ENCODE data around the gene PPP1R12C. TPM values are rescaled to one million over a fixed set of nuclear protein-coding genes. Genes with fewer than 3 reads are reported as not detected.
A peak's percentile ranks its signal among the peaks of the same experiment; 100 is the strongest.

The PPP1R12C gene
- total and polyA plus RNA-seq, 10 of the 15 experiments (the other 5 are each of a cell fraction or from before 2014, with no cell fraction given): 1.4 to 84.7 (median 20.5) TPM

- TF ChIP-seq PAX8 (IDR thresholded peaks at IDR 0.05) (no peak), SMC3 (IDR thresholded peaks at IDR 0.05; ENCODE audit: borderline replicate concordance, low read length) (no peak), KLF5 (IDR thresholded peaks at IDR 0.05; ENCODE audit: partially characterized antibody) (no peak), TCF3 (IDR thresholded peaks at IDR 0.05; ENCODE audit: borderline replicate concordance, insufficient read depth, low read depth, low read length) (no peak), DPF2 (IDR thresholded peaks at IDR 0.05) (no peak), HDAC2 (IDR thresholded peaks at IDR 0.05) (no peak), RELA (IDR thresholded peaks at IDR 0.05; ENCODE audit: borderline replicate concordance, partially characterized antibody) (no peak), POLR2AphosphoS2 (IDR thresholded peaks at IDR 0.05; ENCODE audit: low read depth, low read length) (no peak), CBX3 (IDR thresholded peaks at IDR 0.05; ENCODE audit: borderline replicate concordance, low read depth) (no peak), SP1 (IDR thresholded peaks at IDR 0.05; ENCODE audit: low read depth, low read length) (no peak), SREBF1 (IDR thresholded peaks at IDR 0.05; ENCODE audit: low read length) (peak; percentile 67; the same call in 1 of the 2 replicates), ELK1 (IDR thresholded peaks at IDR 0.05; ENCODE audit: low read depth, low read length) (peak; percentile 26; the same call in 1 of the 2 replicates), SKIL (IDR thresholded peaks at IDR 0.05; ENCODE audit: low read depth, poor library complexity, severe bottlenecking) (no peak), POLR2AphosphoS5 (IDR thresholded peaks at IDR 0.05; ENCODE audit: low read length) (no peak; the same call in 1 of the 2 replicates), EED (IDR thresholded peaks at IDR 0.05; ENCODE audit: low read depth) (no peak), WRNIP1 (IDR thresholded peaks at IDR 0.05; ENCODE audit: borderline replicate concordance, low read depth, low read length) (no peak), CEBPB (IDR thresholded peaks at IDR 0.05; ENCODE audit: borderline replicate concordance in 1 of 2, low read depth in 2 of 2, low read length in 2 of 2) (no peak), ZZZ3 (IDR thresholded peaks at IDR 0.05; ENCODE audit: control insufficient read depth, insufficient read length, low read depth) (no peak), ETV6 (conservative IDR thresholded peaks at IDR 0.05 in 1 of 2, IDR thresholded peaks at IDR 0.05 in 1 of 2; ENCODE audit: borderline replicate concordance in 1 of 2, low read depth in 1 of 2) (no peak), KDM1A (IDR thresholded peaks at IDR 0.05; ENCODE audit: borderline replicate concordance) (no peak), SRF (IDR thresholded peaks at IDR 0.05; ENCODE audit: low read depth in 2 of 2, low read length in 2 of 2) (peak in 1 of 2 experiments; percentile 37; a peak in 1 of 4 replicates), SMARCA5 (IDR thresholded peaks at IDR 0.05) (no peak), ATF7 (IDR thresholded peaks at IDR 0.05; ENCODE audit: low read depth) (peak; percentile 62; the same call in 1 of the 2 replicates), POU2F2 (IDR thresholded peaks at IDR 0.05; ENCODE audit: borderline replicate concordance, low read depth, low read length) (no peak), ZBED1 (IDR thresholded peaks at IDR 0.05; ENCODE audit: borderline replicate concordance) (no peak), SPI1 (IDR thresholded peaks at IDR 0.05; ENCODE audit: borderline replicate concordance, insufficient read depth, low read depth, low read length) (peak; percentile 51; the same call in 1 of the 2 replicates)
Observed at GRCh38 chr19:55117663-55118391, 390 bp upstream of the PPP1R12C start (continued).
